Colonic mucosa (tissue), 4 donors: ENCODE measurements around the gene MMP20. TPM values are rescaled to one million over a fixed set of nuclear protein-coding genes. Genes with fewer than 3 reads are reported as not detected.

Experiments
- DNase-seq: peaks from one replicate; pipeline ENCODE4 v3.0.0-alpha.2; 2020
- H3K27ac ChIP-seq: fragments of 200-600 bp; one replicate; pipeline ENCODE4 v1.8.0; 2021
- H3K27me3 ChIP-seq: fragments of 200-600 bp; one replicate; pipeline ENCODE4 v1.8.0; 2021
- H3K36me3 ChIP-seq: fragments of 200-600 bp; one replicate; pipeline ENCODE4 v1.8.0; 2021
- H3K4me1 ChIP-seq: fragments of 200-600 bp; one replicate; pipeline ENCODE4 v1.8.0; 2021; ENCODE audit warnings: mild to moderate bottlenecking
- H3K4me3 ChIP-seq: fragments of 200-600 bp; one replicate; pipeline ENCODE4 v1.8.0; 2021
- H3K9ac ChIP-seq, 2 donors: one replicate each; pipeline ENCODE4 v1.7.0; 2013; ENCODE audit warnings: control low read depth in 2 of 2, low read depth in 2 of 2, low read length in 2 of 2
- H3K9me3 ChIP-seq: fragments of 200-600 bp; one replicate; pipeline ENCODE4 v1.8.0; 2021
- intact Hi-C: fragments of 100-400 bp; cut with DNase I; formaldehyde crosslinking; loops from one replicate; pipeline ENCODE4 v1.14.1; 2022
- total RNA-seq, 2 donors: library from RNA; stranded (reverse); fragmentation: NEBNext Ultra II Directional in 1 of 2; extraction: Animal tissue kit (Norgen Biotek cat#: 25700) in 1 of 2; gene quantifications; one replicate each; pipeline ENCODE4 v1.2.1, GENCODE V29; 2021
- TF ChIP-seq, protein P1 (sequence below): fragments of 200-600 bp; IDR thresholded peaks from one replicate; pipeline ENCODE4 v1.8.0; 2022; ENCODE audit warnings: antibody characterized with exemption, mild to moderate bottlenecking
- donor health status: healthy.
- donor health status: DM: no; HTN: no; CAD: no.
- donor health status: DM: no; HTN: no; CAD: no.

Gene MMP20
- total RNA-seq, 2 donors from 2014 or later, result not detected

DNA sequence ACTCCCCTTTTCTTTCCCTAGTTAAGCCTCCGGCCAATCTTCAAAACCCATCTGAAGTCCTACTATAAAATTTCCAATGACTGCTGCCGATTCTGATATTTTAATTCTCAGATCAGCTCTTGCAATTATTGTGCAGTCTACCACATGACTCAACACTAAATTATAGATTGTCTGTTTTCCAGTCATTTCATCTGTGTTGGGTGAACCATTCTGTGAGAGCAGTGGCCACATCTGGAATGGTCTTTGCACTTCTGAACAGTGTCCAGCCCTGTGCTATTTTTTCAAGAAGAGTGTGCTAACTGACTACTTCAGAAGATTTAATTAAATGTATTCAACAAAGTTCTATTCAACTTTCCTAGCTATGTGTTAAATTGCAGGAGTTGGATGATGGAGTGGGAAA is 47.4 kb downstream of the MMP20 start:
- no peaks in the 10 kb centered on the region for H3K36me3 ChIP-seq
- no peak overlapping the region for H3K9ac ChIP-seq
- H3K4me1 ChIP-seq, result no peaks in the 10 kb centered on the region
- intact Hi-C loops, result no loop called here
- no peak overlapping the region for H3K27ac ChIP-seq
- H3K27me3 ChIP-seq, result no peaks in the 10 kb centered on the region
- TF ChIP-seq, protein P1, sequence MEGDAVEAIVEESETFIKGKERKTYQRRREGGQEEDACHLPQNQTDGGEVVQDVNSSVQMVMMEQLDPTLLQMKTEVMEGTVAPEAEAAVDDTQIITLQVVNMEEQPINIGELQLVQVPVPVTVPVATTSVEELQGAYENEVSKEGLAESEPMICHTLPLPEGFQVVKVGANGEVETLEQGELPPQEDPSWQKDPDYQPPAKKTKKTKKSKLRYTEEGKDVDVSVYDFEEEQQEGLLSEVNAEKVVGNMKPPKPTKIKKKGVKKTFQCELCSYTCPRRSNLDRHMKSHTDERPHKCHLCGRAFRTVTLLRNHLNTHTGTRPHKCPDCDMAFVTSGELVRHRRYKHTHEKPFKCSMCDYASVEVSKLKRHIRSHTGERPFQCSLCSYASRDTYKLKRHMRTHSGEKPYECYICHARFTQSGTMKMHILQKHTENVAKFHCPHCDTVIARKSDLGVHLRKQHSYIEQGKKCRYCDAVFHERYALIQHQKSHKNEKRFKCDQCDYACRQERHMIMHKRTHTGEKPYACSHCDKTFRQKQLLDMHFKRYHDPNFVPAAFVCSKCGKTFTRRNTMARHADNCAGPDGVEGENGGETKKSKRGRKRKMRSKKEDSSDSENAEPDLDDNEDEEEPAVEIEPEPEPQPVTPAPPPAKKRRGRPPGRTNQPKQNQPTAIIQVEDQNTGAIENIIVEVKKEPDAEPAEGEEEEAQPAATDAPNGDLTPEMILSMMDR, result no peak
- DNase-seq, result no peak
- no peak overlapping the region for H3K4me3 ChIP-seq
- no peaks in the 10 kb centered on the region for H3K9me3 ChIP-seq

DNA sequence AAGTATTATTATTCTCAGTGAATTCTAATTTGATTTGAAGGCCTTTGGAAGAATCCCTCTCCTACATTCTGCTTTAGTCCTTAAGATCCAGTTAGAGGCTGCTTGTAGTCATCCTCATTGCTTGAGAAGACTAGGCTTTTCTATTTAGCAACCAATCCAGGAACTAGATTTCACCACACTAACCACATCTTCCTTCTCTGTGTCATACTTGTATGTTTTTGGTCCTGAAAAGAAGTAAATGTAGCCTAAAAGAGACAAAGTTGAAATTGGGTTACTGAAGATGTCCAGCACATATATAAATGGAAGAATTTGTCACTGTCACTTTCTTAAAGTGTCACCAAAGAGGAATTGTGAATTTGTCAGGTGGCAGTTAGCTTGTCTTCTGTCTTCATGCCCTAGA is 48.0 kb downstream of the MMP20 start:
- no peak overlapping the region for H3K4me3 ChIP-seq
- no peak overlapping the region for H3K9ac ChIP-seq
- no peaks in the 10 kb centered on the region for H3K4me1 ChIP-seq
- intact Hi-C loops, result no loop called here
- H3K27me3 ChIP-seq, result no peaks in the 10 kb centered on the region
- TF ChIP-seq, protein P1, result no peak
- no peak overlapping the region for H3K27ac ChIP-seq
- H3K9me3 ChIP-seq, result no peaks in the 10 kb centered on the region
- no peak for DNase-seq
- H3K36me3 ChIP-seq, result no peaks in the 10 kb centered on the region

DNA sequence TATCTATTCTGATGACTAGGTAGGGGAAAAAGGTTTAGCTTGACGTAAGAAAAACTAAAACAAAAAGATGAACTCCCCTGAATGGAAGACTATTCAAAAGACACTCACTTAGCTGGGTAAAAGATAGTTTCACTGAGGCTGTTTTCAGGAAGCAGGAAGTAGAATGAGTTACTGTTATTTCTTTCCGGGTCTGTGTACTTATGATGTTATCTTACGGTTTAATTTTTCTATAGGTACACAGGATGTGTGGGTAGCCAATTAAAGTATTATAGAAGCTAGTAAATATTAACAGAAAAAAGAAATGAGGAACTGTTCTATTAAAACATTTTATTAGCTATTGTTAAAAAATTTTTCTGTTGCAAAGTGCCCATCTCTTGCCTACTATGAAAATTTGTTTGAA is 48.8 kb downstream of the MMP20 start:
- TF ChIP-seq, protein P1, result no peak
- Histone ChIP-seq H3K36me3 (no peaks in the 10 kb centered on the region), H3K9me3 (no peaks in the 10 kb centered on the region), H3K4me3 (no peak overlapping the region), H3K9ac (no peak overlapping the region), H3K4me1 (no peaks in the 10 kb centered on the region), H3K27me3 (no peaks in the 10 kb centered on the region), H3K27ac (no peak overlapping the region)
- intact Hi-C loops, result no loop called here
- DNase-seq, result no peak

DNA sequence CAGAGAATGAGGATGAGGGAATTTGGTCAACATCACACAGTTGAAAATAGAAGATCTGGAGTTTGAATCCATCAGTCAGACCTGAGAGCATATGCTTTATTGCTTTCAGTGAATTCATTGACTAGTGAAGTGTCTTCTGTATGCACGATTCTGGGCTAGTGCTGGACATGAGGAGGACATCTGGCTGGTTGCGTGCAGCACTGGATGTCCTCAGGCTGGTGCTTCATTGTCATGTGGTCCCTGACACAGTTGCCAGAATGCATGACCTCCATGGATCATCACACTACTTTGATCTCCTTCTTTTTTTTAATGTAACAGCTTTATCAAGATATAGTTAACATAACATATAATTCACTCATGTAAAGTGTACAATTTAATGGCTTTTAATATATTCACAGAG is 50.1 kb downstream of the MMP20 start:
- Histone ChIP-seq H3K9me3 (no peaks in the 10 kb centered on the region), H3K27me3 (no peaks in the 10 kb centered on the region), H3K4me3 (no peak overlapping the region), H3K9ac (no peak overlapping the region), H3K27ac (no peak overlapping the region), H3K4me1 (no peaks in the 10 kb centered on the region), H3K36me3 (no peaks in the 10 kb centered on the region)
- TF ChIP-seq, protein P1, result no peak
- intact Hi-C loops, result no loop called here
- no peak for DNase-seq

DNA sequence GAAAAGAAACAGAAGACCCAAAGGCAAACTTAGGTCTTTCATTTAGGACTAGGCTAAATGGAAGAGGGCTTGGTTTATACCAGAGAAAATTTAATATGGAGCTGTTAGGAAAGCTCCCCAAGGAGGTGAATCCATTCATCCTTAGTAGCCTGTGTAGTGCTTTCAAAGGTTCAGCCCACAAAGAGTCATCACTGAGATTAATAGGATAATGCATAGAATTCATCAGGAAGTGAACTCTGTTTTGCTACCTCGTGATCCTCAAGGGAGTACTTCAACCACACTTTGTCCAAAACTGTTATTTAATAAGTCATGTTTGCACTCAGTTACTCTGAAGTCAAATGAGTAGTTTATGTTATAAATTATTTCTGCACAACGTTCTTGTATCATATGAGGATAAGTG is 51.3 kb downstream of the MMP20 start:
- no peak for DNase-seq
- intact Hi-C loops, result no loop called here
- H3K36me3 ChIP-seq, result no peaks in the 10 kb centered on the region

More for the DNA sequence above, 51.3 kb downstream of the MMP20 start:
- Histone ChIP-seq H3K4me1 (no peaks in the 10 kb centered on the region), H3K9ac (no peak overlapping the region), H3K4me3 (no peak overlapping the region), H3K9me3 (no peaks in the 10 kb centered on the region), H3K27ac (no peak overlapping the region), H3K27me3 (no peaks in the 10 kb centered on the region)
- TF ChIP-seq, protein P1, result no peak
